Activated CD8-positive, alpha-beta memory T cell treated with anti-CD3 and anti-CD28 coated beads, Interleukin-2, amount 10 ng/mL, durations not matched to agents 7 days and 5 days (primary cell): ENCODE data around the gene TSPAN9. TPM values are rescaled to one million over a fixed set of nuclear protein-coding genes. Genes with fewer than 3 reads are reported as not detected.

Experiments used
- ATAC-seq: fragments of 150-1000 bp; cut with Tn5 transposase; one replicate; pipeline ENCODE4 v1.10.0; 2021; ENCODE audit warnings: moderate library complexity
- CTCF ChIA-PET: fragments of 350-600 bp; sonication (Branson Sonifier 250); formaldehyde crosslinking; loops from one replicate; lab custom pipeline; 2021; ENCODE audit warnings: antibody characterized with exemption; lab: Charles Lee
- DNase-seq: peaks from one replicate; pipeline ENCODE4 v3.0.0-alpha.2; 2020
- H3K27ac Mint-ChIP-seq: one replicate; pipeline ENCODE4 v1.8.0; 2021; ENCODE audit warnings: mild to moderate bottlenecking, mixed read lengths
- H3K27me3 Mint-ChIP-seq: one replicate; pipeline ENCODE4 v1.8.0; 2021; ENCODE audit warnings: mixed read lengths
- H3K36me3 Mint-ChIP-seq: one replicate; pipeline ENCODE4 v1.8.0; 2021; ENCODE audit warnings: mild to moderate bottlenecking, mixed read lengths
- H3K4me1 Mint-ChIP-seq: one replicate; pipeline ENCODE4 v1.8.0; 2021; ENCODE audit warnings: mixed read lengths
- H3K4me3 Mint-ChIP-seq: one replicate; pipeline ENCODE4 v1.8.0; 2021; ENCODE audit warnings: mild to moderate bottlenecking, moderate library complexity, mixed read lengths
- H3K9me3 Mint-ChIP-seq: one replicate; pipeline ENCODE4 v1.8.0; 2022; ENCODE audit warnings: low read depth, mixed read lengths
- total RNA-seq, 2 experiments: library from RNA; stranded (reverse); gene quantifications; one replicate each; pipeline ENCODE4 v1.2.3, GENCODE V29; 2021

TSPAN9 gene
- total RNA-seq, 2 experiments from 2014 or later: not detected

DNA sequence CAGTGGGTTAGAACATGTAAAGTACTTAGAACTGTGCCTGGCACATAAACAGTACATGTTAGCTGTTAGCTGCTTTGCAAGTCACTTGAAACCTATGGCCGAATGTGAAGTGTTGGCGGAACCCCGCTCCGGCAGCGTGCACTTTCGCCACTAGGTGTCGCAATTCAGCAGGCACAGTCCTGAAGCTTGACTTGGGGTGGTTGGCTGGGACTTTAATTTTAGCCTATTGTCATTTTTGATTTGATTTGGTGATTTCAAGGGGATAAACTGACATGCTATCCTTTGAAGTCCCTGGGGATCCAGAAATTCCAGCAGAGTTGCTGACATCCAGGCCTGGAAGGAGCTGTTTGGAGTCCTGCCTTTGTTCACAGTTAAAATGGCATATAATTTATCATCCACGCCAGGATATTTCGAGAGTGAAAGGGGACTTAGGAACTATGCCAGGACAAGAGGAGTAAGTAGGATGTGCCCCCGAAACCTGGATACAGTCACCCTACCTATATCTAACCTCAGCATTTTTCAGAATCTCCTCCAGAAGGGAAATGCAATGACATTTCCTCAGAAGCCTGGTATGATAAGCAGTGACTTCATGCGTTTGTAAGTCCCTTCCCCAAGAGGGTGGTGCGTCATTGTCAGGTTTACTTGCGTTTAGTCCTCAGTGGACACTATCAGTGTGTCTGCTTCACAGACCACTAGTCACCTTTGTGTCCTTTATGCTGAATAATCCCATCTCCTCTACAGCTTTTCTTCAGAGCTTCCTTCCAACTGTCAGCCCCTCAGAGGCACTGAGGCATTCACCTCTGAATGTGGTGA is 3.5 kb upstream of the TSPAN9 start:
- H3K27me3 Mint-ChIP-seq: peaks cover 28% of the 10 kb centered on the region

GRCh38 chr12:3075315-3075714 is 1.9 kb upstream of the TSPAN9 start:
- no peak for ATAC-seq
- Mint-ChIP-seq H3K36me3 (no peaks in the 10 kb centered on the region), H3K4me1 (peaks cover 11% of the 10 kb centered on the region), H3K4me3 (no peak overlapping the region), H3K27me3 (peaks cover 22% of the 10 kb centered on the region), H3K27ac (no peak overlapping the region), H3K9me3 (no peaks in the 10 kb centered on the region)
- CTCF ChIA-PET: interaction anchor here (0.7 to 3.5 kb wide), 5 partner anchors 47 to 201 kb away, joined by 3 to 40 read pairs (median 5); no protein-coding TSS in a partner anchor
- no peak for DNase-seq

More for the DNA sequence above, 3.5 kb upstream of the TSPAN9 start:
- Mint-ChIP-seq H3K27ac (peak overlapping the region; percentile 36), H3K4me1 (peaks cover 11% of the 10 kb centered on the region), H3K4me3 (no peak overlapping the region), H3K9me3 (no peaks in the 10 kb centered on the region), H3K36me3 (no peaks in the 10 kb centered on the region)
- DNase-seq: peak; percentile 87
- ATAC-seq: peak; percentile 48
- CTCF ChIA-PET: interaction anchor here (0.9 to 3.5 kb wide), 16 partner anchors 8 to 226 kb away, joined by 3 to 40 read pairs (median 4); no protein-coding TSS in a partner anchor

- CTCF ChIA-PET: interaction anchor here (0.7 to 1.3 kb wide), 3 partner anchors 11 to 222 kb away, joined by 3 to 7 read pairs (median 3); no protein-coding TSS in a partner anchor
- no peak overlapping the region for H3K27ac Mint-ChIP-seq
- H3K9me3 Mint-ChIP-seq: no peaks in the 10 kb centered on the region
- peak; percentile 2 for ATAC-seq
- H3K36me3 Mint-ChIP-seq: no peaks in the 10 kb centered on the region
- no peak for DNase-seq
- H3K4me1 Mint-ChIP-seq: peaks cover 11% of the 10 kb centered on the region
- H3K4me3 Mint-ChIP-seq: peak overlapping the region; percentile 38
- peaks cover 26% of the 10 kb centered on the region for H3K27me3 Mint-ChIP-seq
These were observed 448 bp downstream of the TSPAN9 start for GRCh38 chr12:3077572-3078081.

GRCh38 chr12:3078086-3078820 is 1.1 kb downstream of the TSPAN9 start:
- Mint-ChIP-seq H3K4me3 (peak overlapping the region; percentile 38), H3K27me3 (peaks cover 25% of the 10 kb centered on the region), H3K4me1 (peaks cover 11% of the 10 kb centered on the region), H3K27ac (no peak overlapping the region), H3K36me3 (no peaks in the 10 kb centered on the region), H3K9me3 (no peaks in the 10 kb centered on the region)
- DNase-seq (no peak), ATAC-seq (no peak)
- CTCF ChIA-PET: interaction anchor here (0.7 to 1.3 kb wide), 4 partner anchors 11 to 222 kb away, joined by 3 to 7 read pairs (median 3); no protein-coding TSS in a partner anchor

DNA sequence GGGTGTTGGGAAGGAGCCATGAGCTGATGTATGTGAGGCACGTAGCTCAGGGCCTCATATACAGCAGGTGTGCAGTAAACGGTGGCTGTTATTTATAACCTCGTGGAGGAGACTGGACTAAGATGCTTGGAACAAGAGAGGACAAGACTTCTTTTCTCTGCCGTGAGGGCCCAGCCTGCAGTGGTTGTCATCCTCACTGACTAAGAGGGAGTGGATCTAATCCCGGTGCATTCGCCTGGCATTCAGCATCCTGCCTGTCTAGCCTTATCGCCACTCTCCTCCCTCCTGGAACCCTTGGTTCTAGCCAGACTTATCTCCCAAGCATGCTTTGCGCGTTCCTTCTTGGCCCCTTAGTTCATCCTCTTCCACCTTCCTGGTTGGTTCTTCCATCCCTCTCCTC is 3.9 kb downstream of the TSPAN9 start:
- Mint-ChIP-seq H3K27me3 (peaks cover 14% of the 10 kb centered on the region), H3K27ac (no peak overlapping the region), H3K9me3 (no peaks in the 10 kb centered on the region), H3K4me3 (no peak overlapping the region), H3K36me3 (no peaks in the 10 kb centered on the region), H3K4me1 (peaks cover 2% of the 10 kb centered on the region)
- CTCF ChIA-PET: interaction anchor here (0.8 to 1.7 kb wide), 4 partner anchors 8 to 195 kb away, joined by 3 to 5 read pairs (median 4); no protein-coding TSS in a partner anchor
- no peak for ATAC-seq
- no peak for DNase-seq

DNA sequence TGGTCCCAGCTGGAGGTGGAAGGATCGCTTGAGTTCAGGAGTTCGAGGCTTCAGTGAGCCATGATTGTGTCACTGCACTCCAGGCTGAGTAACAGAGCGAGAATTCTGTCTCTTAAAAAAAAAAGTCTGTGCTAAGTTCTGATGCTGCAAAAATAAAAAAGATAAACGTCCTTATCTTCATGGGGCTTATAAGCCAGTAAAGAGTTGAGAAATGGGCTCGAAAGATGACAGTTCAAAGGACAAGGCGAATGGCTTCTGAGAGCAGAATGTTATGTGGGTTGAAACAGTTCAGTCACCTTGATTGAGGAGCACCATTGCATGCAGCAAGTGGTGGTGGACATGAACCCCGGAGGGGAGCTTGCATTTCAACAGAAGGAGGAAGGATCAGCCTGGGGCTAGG is 4.7 kb downstream of the TSPAN9 start:
- peaks cover 13% of the 10 kb centered on the region for H3K27me3 Mint-ChIP-seq

DNA sequence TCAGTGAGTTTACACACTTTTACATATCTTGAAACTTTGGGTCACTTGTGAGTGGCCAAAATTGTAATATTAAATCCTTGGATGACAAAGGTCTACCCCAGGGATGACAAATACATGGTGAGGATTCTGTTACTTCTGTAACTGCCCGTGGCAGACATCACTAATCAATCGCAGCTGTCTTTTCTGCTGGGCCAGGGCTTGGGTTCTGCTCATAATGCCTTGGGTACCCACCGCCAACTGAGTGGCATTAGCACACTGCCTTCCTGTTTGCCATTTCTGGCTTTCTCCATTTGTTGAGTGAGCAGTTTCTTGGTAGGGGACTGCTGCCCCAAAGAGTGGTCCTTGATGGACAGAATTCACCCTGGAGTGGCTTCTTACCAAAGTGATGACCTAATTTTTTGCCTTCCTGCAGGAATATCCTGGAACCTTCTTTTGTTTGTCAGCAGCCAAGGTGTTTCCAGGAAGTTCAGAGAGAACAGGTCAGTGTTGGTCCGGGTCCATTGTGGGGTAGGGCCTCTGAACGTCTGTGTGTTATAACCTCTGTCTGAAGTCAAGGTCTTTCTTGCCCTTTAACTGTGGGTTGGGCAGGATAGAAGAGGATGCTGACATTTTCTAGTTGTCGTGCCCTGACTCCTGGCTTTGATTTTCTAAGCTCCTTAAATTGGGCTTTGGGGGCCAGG is 6.2 kb downstream of the TSPAN9 start:
- no peaks in the 10 kb centered on the region for H3K36me3 Mint-ChIP-seq
- no peaks in the 10 kb centered on the region for H3K9me3 Mint-ChIP-seq
- CTCF ChIA-PET: no interaction called here

More for the DNA sequence above, 4.7 kb downstream of the TSPAN9 start:
- no peak for ATAC-seq
- Mint-ChIP-seq H3K27ac (no peak overlapping the region), H3K36me3 (no peaks in the 10 kb centered on the region), H3K9me3 (no peaks in the 10 kb centered on the region), H3K4me1 (no peaks in the 10 kb centered on the region), H3K4me3 (no peak overlapping the region)
- no peak for DNase-seq
- CTCF ChIA-PET: interaction anchor here (1.7 kb wide), 2 partner anchors 9 to 193 kb away, joined by 5 read pairs; no protein-coding TSS in a partner anchor

GRCh38 chr12:3083921-3084347 is 6.8 kb downstream of the TSPAN9 start:
- Mint-ChIP-seq H3K27ac (no peak overlapping the region), H3K9me3 (no peaks in the 10 kb centered on the region), H3K27me3 (peaks cover 3% of the 10 kb centered on the region), H3K36me3 (no peaks in the 10 kb centered on the region), H3K4me1 (no peaks in the 10 kb centered on the region), H3K4me3 (no peak overlapping the region)
- CTCF ChIA-PET: no interaction called here
- DNase-seq (no peak), ATAC-seq (no peak)

More for the DNA sequence above, 6.2 kb downstream of the TSPAN9 start:
- ATAC-seq: no peak
- Mint-ChIP-seq H3K27ac (no peak overlapping the region), H3K4me3 (no peak overlapping the region), H3K27me3 (peaks cover 6% of the 10 kb centered on the region), H3K4me1 (no peaks in the 10 kb centered on the region)
- DNase-seq: no peak

GRCh38 chr12:3084742-3085141 is 7.6 kb downstream of the TSPAN9 start:
- CTCF ChIA-PET: no interaction called here
- H3K36me3 Mint-ChIP-seq: no peaks in the 10 kb centered on the region
- H3K4me3 Mint-ChIP-seq: no peak overlapping the region
- no peak for DNase-seq
- no peak for ATAC-seq
- no peaks in the 10 kb centered on the region for H3K4me1 Mint-ChIP-seq
- peaks cover 3% of the 10 kb centered on the region for H3K27me3 Mint-ChIP-seq
- no peaks in the 10 kb centered on the region for H3K9me3 Mint-ChIP-seq
- no peak overlapping the region for H3K27ac Mint-ChIP-seq

DNA sequence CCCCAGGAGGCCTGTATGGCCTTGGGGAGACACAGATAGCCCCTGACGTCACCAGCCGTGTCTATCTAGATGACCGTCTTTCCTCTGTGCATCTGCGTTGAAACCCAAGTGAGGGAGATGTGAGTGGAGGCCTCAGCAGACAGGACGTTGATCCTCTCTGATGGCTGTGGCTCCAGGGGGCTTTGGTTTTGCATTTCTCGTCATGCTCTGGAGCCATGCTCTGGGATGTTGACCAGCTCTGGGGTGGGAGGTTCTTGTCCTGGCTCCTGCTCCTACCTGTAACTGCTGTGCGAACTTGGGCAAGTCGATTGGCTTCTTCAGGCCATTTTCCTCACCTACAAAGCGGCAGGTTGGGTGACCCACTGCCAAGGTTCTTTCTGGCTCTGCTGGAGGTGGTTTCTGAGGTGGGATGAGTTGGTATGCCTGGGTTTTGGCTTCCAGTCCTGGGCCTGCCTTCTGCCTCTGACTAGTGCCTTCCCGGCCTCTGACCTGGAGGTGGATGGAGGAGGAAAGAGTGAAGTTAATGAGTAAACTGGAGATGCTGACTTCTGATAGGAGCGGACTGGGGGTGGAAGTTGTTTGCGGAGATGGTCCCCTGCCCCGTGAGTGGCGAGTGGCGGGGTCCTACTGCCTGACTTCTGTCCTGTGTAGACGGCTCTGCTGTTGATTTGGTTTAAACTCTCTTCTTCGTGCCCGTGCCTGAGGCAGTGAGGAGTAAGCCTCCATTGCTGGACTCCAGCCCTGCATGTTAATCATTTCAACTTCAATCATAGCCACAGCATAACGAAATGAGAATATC is 8.4 kb downstream of the TSPAN9 start:
- no peak overlapping the region for H3K27ac Mint-ChIP-seq
- H3K4me1 Mint-ChIP-seq: no peaks in the 10 kb centered on the region
- no peak overlapping the region for H3K4me3 Mint-ChIP-seq
- no peaks in the 10 kb centered on the region for H3K9me3 Mint-ChIP-seq
- ATAC-seq: no peak
- no peaks in the 10 kb centered on the region for H3K36me3 Mint-ChIP-seq
- DNase-seq: no peak
- CTCF ChIA-PET: interaction anchor here (0.6 to 1.2 kb wide), 2 partner anchors 12 to 699 kb away, joined by 3 read pairs; no protein-coding TSS in a partner anchor
- peaks cover 3% of the 10 kb centered on the region for H3K27me3 Mint-ChIP-seq

DNA sequence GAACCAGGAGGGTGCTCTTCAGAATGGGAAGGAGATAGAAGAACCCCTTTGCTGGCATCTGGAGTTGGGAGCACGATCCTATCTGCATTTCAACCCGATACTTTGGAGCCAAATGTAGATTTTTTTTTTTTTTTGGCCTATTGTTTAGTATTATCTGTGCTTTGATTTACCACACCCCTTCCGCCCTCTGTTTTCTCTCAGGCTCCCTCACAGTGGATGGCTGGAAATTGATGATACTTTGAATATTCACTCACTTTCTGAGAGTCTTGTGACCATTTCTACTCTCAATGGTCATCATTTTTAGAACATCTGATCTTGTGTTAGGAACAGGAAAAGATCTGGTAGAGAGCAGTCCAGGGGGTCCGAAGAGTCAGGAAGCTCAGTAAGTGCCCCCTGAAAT is 9.0 kb downstream of the TSPAN9 start:
- CTCF ChIA-PET: interaction anchor here (0.6 to 1.2 kb wide), 2 partner anchors 13 to 699 kb away, joined by 3 read pairs; no protein-coding TSS in a partner anchor
- no peak overlapping the region for H3K27ac Mint-ChIP-seq
- H3K9me3 Mint-ChIP-seq: no peaks in the 10 kb centered on the region
- no peak overlapping the region for H3K4me3 Mint-ChIP-seq
- no peaks in the 10 kb centered on the region for H3K36me3 Mint-ChIP-seq
- DNase-seq: no peak
- no peak for ATAC-seq
- H3K27me3 Mint-ChIP-seq: peaks cover 3% of the 10 kb centered on the region
- H3K4me1 Mint-ChIP-seq: no peaks in the 10 kb centered on the region

DNA sequence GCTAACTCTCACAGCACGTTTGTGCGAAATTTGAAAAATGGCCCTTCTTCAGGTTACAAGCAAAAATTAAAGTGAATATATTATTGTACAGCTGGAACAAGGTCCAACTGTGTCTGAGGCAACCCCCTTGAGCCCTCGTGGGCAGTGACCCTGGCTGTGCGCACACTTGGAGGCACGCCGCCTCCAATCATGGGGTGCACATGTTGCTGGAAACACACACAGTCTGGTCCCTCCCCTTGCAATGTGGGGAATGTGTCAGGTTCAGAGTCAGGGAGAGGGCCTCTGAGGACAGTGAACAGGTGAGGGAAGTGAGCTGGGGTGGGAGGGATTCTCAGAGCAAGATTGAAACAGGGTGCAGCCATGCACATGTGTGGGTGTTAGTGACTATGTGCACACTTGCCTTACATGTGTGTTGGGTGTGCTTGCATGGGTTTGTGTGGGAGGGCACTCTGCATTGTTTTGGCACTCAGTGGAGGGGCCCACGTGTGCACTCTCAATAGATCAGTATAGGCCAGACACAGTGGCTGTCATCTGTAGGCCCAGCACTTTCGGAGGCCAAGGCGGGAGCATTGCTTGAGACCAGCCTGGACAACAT is 9.6 kb downstream of the TSPAN9 start:
- Mint-ChIP-seq H3K27me3 (peaks cover 3% of the 10 kb centered on the region), H3K4me1 (no peaks in the 10 kb centered on the region), H3K36me3 (no peaks in the 10 kb centered on the region), H3K4me3 (no peak overlapping the region), H3K27ac (no peak overlapping the region), H3K9me3 (no peaks in the 10 kb centered on the region)
- CTCF ChIA-PET: interaction anchor here (1.2 kb wide), 1 partner anchor 13 kb away, joined by 3 read pairs; no protein-coding TSS in a partner anchor
- DNase-seq (no peak), ATAC-seq (no peak)
